Inflammatory macrophage (primary cell): ENCODE results near the gene FAM83E.
"Not testable (repeated sequence)": the region's sequence is repeated elsewhere in the genome, so short reads cannot be mapped to it uniquely, and the experiment has no call there.

Source experiments
- DNase-seq, 2 donors: peaks; one replicate each; pipeline ENCODE4 v3.0.0-alpha.2; 2020 to 2022
- total RNA-seq, 18 experiments: gene quantifications; one replicate each; lab custom pipeline; 2026; ENCODE audit warnings: mixed read lengths in 6 of 18, inconsistent platforms in 2 of 18; lab: John Stamatoyannopoulos, UW

The FAM83E gene
- total RNA-seq: 0 to 0.75 (median 0.30) reads per million in 18 experiments

DNA sequence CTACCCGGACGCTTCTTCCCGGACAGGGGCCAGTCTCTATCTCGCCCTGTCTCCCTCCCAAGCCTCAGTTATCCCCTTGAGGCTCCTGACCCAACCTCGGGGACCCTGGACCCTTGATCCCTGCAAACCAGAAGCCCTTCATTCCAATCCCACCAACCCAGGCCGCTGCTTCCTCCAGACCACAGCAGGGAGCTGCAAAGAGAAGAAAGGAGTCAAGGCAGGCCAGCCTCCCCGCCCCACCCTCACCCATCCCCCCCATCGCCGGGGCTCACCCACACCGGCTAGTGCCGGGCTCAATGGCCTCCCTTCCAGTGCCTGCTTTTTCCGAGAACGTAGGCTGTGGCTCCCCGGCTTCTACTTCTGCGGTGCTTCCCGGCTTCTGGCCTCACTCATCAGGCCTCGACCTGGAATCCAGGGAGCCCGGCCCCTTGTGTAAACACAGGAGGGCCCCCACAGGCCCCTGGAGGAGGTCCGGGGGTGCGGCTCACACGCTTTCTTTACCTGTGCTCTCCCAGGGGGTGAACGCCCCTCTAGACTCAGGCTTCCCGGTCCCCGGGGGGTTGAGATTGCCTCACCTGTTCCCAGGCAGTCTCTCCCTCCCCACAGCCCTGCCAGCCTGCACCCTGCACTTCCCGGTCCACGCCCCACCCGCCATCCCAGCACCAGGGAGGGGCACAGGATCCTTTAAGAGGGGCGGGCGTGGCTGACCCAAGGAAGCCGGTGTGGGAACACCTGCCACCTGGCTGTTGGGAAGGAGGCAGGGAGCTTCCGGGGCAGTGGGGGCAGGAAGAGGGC lies at the start of gene FAM83E:
Gene FAM83E, minus strand, starts transcription at position 641 of the 795 bp plus-strand sequence. CDS start 1,704 bp downstream, outside the sequence.
- no peak for DNase-seq

DNA sequence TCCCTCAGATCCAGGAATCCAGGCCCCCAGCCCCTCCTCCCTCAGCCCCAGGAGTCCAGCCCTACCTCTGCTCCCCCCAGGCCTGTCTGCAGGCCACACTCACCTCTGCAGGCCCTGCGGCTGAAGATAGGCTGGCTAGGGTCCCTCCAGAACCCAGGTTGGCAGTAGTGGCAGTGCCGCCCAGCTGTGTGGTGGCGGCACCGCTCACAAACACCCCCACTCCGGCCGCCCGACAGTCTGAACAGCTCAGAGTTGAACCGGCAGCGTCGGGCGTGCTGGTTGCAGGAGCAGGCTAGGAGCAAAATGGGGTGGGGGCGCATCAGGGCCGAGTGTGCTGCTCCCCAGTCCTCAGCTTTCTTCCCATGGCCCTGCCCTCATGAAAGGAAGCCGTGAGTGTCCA lies 49.6 kb upstream of the FAM83E start:
- DNase-seq: no peak

DNA sequence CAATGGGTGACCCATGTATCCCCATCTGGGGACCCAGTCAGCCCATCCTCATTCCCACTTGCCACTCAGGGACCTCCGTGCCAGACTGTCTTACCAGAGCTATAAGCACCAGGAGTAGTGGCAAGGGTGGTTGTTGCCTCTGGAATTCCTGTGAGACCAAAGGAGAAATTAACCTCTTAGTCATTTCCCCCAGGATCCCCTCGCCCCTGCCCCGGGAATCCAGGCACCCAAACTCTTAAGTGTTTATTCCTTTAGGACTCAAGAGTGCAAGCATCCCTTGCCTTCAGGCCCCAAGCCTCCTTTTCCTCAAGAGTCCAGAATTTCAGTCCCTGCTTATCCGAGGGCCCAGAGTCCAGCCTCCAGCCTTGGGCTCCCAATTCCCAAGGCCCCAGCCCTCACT lies 48.8 kb upstream of the FAM83E start:
- DNase-seq: no peak

DNA sequence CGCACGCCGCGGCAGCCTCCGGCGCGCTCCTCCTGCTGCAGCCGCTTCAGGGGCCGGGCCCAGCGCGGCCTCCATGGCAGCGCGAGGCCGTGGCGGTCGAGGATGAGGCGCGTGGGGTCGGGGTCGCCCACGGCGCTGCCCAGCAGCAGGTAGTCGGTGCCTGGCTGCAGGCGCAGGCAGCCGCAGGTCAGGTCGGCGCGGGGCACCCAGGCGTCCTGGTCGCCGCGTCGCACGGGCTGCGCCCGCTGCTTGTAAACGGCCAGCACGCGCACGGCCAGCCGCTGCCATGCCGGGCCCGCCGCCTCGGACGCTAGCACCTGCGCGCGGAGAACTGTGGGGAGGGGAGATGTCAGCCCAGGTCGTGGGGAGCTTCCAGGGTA lies 46.8 kb upstream of the FAM83E start:
- no peak for DNase-seq

DNA sequence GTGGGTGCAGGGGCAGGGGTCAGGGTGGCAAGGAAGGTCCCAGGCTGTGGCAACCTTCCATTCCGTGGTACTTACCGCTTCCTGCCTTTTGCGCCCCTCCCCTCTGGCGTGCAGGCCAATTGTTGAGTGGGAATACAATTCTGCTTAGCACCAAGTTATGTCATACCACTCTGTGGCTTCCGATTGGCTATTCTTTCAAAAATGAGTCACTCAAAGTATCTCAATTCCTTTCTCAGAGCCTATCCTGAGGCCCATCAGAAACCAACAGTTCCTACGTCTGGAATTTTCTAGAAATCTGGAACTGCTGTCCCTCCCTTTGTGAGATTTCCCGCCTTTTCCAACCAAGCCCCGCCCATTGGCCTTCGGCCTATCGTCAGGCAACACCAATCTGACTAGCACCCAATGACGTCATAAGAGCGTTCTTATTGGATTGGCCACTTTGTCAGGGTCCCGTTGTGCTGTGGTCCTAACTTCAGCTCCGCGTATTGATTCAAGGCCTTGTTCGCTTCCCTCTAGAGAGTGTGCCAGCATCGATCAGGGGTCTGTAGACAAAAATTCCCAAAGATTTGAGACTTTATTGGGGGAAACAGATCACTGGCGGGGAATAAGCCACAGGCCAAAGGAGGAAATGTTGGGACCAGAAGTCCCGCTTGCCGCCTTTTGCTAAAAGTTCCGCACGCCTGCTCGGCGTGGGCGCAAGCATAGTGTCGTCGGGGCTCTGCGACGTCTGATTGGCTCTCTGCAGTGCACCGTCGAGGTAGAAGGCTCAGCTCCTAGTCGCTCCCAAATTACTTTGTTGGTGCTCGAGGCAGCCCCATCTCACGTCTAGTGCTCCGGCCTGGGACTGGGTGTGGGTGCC lies 46.2 kb upstream of the FAM83E start:
- DNase-seq: peak; percentile 92 to 94

DNA sequence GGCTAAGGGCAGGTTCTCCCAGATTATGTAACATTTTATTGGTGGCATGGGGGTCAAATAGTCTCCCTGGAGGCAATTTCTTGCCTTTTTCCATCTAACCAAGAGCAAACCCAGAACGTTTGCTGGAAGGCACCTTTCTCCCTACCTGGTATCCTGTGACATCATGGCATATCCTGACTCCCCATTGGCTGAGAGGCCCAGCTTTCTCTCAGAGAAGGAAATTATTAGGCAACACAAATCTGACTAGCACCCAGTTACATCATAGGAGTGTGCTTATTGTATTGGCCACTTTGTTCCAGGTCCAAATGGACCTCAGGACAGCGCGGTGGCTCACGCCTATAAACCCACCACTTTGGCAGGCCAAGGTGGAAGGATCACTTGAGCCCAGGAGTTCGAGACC lies 44.9 kb upstream of the FAM83E start:
- peak; percentile 55 to 69 for DNase-seq

DNA sequence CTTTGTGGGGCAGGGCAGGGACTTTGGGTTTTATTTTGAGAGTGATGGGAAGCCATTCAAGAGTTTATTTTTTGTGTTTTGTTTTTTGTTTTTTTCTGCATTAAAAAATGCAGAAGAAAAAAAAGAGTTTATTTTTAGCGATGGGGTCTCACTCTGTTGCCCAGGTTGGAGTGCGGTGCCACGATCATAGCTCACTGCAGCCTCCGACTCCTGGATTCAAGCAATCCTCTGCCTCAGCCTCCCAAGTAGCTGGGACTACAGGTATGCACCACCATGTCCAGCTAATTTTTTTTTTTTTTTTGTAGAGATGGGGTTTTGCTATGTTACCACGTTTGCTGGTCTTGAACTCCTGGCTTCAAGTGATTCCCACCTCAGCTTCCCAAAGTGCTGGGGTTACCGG lies 43.6 kb upstream of the FAM83E start:
- no peak for DNase-seq

DNA sequence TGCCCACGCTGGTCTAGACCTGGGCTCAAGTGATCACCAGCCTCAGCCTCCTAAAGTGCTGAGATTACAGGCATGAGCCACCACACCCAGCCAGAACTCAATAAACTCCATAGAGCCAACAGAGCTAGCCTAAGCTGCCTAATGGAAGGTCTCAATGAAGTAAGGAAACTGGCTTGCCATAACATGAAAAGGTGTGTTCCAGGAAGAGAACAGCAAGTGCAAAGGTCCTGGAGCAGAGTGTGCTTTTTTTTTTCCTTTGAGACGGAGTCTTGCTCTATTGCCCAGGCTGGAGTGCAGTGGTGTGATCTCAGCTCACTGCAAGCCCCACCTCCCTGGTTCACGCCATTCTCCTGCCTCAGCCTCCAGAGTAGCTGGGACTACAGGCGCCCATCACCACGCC lies 43.0 kb upstream of the FAM83E start:
- not testable (repeated sequence) for DNase-seq

DNA sequence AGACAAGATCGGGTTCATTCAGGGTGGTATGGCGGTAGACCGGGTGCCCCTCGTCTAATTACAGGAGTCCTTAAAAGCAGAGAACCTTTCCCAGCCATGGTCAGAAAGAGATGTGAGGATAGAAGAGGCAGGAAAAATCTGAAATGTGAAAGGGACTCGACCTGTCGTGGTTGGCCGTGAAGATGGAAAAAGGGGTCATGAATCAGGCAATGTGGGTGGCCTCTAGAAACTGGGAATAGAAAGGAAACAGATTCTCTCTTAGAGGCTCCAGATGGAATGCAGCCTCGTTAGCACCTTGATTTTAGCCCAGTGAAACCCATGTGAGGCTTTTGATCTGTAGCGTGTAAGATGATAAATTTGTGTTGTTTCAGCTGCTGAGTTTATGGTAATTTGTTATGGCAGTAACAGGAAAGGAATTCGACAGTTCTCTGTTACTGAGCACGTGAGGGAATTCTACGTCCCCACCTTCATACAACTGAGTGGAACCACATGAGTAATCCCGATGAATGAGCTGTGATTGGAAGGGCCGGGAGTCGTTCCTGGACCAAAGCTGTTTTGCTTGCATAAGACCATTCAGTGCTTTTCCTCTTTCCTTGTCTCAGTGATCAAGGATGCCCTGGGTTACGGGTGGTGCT lies 42.1 kb upstream of the FAM83E start:
- DNase-seq: no peak

DNA sequence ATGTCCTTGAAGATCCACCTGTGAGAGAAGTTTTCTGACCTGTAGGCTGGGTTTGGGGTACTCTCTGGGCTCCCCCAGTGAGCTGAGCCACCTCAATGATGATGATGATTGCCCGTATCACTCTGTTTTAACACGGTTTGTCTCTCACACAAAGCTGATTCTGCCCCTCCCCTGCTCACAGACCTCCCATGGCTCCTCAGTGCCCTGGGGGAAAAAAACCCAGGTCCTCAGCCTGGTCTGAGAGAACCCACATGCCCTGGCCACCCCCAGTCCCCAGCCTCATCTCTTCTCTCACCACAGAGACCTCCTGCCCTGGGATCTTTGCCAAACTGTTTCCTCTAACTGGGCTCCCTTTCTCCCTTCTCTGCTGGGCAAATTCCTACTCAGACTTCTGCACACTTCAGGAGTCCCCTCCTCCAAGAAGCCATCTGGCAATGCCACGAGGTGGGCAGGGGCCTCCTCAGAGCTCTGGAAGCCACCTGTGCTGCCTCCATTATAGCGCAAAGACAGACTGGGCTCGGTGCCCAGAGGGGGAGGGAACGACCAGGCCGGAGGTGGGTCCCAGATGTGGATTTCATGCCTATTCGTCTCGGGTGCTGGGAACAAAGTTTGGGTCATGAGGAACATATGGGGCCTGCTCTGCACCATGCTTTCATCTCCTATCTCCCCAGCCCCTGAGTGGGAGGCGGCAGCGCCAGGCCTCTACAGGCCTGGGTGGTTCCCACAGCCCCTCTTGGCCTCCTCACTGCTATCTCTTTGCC lies 39.6 kb upstream of the FAM83E start:
- no peak for DNase-seq

DNA sequence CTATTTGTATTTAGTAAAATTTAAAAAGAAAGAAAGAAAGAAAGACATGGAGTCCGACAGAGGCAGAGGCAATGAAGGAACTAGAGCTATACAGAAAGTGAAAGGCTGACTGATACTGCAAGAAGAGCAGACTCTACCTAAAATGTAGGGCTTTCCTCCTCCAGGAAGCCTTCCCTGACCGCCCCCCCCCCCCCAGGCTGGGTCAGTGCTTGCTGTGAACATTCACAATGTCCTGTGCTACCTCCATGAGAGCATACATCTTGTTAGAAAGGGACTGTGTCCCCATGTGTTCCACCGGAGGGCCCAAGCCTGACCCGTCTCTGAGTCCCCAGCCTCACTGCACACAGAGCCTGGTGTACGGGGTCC lies 36.8 kb upstream of the FAM83E start:
- DNase-seq: no peak

DNA sequence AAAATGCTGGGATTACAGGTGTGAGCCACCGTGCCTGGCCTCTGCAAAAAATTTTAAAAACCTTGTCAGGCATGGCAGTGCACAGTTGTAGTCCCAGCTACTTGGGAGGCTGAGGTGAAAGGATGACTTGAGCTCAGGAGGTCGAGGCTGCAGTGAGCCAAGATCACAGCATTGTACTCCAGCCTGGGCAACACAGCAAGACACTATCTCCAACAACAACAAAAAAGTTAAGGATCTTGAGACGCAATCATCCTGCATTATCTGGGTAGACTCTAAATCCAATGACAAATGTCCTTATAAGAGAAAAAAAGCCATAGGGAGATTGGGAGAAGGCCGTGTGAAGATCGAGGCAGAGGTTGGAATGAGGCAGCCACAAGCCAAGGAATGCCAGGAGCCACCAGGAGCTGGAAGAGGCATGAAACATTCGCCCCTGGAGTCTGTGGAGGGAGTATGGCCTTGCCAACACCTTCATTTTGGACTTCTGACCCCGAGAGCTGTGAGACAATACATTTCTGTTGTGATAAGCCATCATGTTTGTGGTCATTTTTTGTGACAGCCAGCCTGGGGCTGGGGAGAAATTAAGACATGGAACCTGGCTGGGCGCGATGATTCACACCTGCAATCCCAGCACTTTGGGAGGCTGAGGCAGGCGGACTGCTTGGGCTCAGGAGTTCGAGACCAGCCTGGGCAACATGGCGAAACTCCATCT lies 36.3 kb upstream of the FAM83E start:
- DNase-seq: no peak

DNA sequence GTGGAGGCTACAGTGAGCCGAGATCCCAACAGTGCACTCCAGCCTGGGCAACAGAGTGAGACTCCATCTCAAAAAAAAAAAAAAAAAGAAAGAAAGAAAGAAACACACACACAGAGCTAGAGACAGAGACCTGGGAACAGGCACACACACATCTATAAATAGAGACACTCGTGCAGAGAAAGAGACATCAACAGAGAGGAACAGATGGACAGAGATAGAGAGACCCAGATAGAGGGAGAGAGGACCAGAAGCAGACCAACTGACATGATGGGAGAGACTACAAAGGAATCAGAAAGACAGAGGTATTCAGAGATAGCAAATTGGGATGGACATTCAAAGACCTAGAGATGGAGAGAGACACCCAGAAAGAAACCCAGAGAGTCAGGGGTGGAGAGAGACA lies 33.3 kb upstream of the FAM83E start:
- no peak for DNase-seq

DNA sequence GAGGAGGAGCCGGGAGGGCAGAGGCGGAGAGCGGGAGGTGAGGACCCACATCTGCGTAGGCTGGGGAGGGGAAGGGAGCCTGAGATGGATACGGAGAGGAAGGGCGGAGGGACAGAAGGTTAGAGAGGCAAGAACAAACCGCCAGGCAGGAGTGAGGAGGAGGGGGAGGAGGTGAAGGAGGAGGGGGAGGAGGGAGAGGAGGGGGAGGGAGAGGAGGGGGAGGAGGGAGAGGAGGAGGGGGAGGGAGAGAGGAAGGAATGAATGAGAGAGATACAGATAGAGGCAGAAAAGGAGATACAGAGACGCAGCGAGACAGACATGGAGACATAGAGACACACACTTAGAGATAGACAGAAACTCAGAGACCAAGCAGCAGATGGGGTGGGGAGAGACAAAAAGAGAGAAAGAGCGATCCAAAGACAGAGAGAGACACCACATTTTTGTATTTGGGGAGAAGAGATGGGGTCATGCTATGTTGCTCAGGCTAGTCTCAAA lies 31.9 kb upstream of the FAM83E start:
- DNase-seq: no peak

DNA sequence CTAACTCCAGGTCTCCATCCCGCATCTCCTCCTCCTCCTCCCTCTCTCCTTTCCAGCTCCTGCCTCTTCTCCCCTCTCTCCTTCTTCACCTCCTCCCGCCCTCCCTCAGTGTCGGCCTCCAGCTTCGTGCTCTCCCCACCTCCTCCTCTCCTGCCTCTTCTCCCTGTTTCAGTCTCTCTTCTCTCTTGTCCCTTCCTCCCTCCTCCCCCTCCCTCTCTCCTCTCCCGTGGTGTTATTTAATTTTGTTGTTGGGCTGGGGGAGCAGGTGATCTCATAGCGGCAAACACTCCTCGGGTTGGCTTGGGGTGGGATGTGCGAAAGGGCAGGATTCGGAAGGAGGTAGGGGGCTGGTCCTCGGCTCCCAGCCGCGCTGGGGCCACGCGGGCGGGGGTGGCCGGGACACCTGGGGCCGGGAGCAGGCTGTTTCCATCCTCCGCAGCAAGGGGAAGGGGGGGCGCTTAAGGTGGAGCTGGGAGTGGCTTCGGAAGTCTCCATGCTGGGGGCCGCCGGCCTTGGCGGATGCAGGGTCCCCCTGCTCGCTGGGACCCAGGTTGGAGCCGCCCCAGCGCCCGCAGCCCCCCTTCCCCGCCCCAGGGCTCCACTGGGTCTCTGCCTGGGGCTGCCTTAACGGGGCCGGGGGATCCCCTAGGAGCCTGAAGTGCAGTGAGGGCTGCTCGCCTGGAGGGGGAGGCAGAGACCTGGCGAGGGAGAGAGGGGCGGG lies 31.3 kb upstream of the FAM83E start, which contains the start of gene CA11:
Gene CA11, minus strand, starts transcription at position 187 of the 721 bp plus-strand sequence. CDS start 555 bp downstream, outside the sequence.
- peak; percentile 76 to 78 for DNase-seq

DNA sequence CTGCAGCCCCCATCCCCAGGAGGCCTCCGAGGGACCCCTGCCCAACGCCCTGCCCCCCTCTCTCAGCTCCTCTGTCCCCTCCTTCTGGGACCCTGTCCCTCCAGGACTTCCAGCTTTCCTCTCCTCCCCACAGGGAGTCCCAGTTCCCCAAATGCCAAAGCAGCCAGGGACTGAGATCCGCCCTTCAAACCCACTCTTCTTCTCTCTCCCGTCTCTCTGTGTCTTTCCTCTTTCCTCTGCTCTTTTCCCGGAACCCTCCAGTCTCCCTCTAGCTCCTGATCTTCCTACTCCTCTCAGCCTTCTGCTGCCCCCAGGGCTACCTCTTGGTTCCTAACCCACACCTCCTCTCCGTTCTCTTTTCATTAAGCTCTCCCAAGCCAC lies 30.7 kb upstream of the FAM83E start:
- DNase-seq: no peak

DNA sequence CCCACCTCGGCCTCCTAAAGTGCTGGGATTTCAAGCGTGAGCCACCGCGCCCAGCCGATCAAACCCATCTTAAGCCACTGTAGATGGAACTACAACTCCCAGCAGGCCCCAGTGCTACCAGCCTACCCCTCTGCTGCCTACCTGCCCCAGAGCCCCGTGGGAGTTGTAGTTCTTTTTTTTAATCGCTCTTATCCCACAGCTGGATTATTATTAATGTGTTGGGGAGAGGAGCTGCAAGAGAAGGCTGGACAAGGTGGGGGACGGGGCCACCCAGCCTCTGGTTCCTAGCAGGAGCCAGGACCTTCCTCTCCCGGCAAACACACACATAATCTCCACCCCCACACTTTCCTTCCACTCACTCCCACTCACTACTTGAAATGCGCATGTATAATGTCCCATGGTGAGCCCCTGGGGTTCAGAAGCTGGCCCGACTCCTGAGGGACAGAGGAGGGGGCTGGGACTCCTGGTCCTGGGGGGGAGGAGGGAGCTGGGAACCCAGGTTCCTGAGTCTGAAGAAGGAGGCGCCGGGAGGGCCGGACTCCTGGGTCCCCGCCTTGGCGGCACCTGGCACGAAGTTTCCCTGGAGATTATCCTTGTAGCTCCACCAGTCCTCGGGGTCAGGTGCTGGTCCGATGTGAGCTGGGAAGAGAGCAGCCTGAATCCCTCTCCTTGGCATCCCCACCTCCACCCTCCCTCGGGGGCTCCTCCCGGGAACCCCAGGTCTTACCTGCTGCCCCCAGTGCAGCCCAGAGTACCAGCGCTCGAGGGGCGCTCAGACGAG lies 30.2 kb upstream of the FAM83E start:
- peak; percentile 75 to 77 for DNase-seq

DNA sequence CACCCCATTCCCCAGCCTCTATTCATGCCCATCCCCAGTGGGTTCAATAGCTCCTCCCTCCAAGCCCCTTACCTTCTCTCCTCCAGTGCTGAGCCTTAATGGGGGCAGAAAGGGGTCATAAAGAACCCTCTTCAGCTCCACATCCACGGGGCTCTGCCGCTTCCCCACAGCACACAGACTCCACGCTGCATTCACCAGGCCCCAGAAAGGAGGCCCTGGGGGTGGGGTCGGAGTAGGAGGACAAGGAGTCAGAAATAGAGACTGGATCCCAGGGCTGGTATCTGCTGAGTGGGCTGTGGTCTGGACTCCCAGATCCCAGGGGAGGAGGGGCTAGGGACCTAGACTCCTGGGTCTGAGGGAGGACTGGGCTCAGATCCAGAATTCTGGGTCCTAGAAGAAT lies 29.5 kb upstream of the FAM83E start:
- no peak for DNase-seq

DNA sequence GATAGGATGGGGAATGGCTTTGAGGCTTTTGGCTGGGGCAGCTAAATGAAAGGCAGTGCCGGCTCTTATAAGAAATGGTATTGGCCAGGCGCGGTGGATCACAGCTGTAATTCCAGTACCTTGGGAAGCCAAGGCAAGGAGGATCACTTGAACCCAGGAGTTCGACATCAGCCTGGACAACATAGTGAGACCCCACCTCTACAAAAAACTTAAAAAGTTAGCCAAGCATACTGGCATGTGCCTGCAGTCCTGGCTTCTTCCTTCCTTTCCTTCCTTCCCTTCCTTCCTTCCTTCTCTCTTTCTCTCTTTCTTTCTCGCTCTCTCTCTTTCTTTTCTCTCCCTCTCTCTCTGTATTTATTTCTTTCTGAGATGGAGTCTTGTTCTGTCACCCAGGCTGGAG lies 28.0 kb upstream of the FAM83E start:
- no peak for DNase-seq

DNA sequence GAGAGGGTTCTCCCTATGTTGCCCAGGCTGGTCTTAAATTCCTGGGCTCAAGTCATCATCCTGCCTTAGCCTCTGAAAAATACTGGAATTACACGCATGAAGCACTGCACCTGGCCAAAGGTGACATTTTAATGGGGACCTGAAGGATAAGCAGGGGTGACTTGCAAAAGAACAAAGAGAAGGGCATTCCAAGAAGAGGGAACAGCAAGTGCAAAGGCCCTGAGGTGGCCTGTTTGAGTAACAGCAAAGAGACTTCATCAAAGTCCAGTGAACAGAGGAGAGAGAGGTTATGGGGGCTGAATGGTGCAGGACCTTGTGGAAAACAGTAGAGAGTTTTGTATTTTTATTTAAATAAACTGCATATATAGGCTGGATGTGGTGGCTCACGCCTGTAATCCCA lies 27.0 kb upstream of the FAM83E start:
- DNase-seq: no peak
